Renal pelvis (tissue), 4 donors: ENCODE data around the gene SNW1. TPM values are rescaled to one million over a fixed set of nuclear protein-coding genes. Genes with fewer than 3 reads are reported as not detected.
"Not testable (repeated sequence)": the region's sequence is repeated elsewhere in the genome, so short reads cannot be mapped to it uniquely, and the experiment has no call there.

Experiments used
- DNase-seq: peaks from one replicate; pipeline ENCODE4 v3.0.0-alpha.2; 2013
- polyA plus RNA-seq, 3 donors: library from polyadenylated mRNA; unstranded; fragments of 120-200 nt; gene quantifications; one replicate each; pipeline ENCODE4 v1.2.1, GENCODE V29; 2013; ENCODE audit not compliant: insufficient read length in 3 of 3

SNW1 gene
- polyA plus RNA-seq, 3 donors, result 78.6 to 89.1 (median 81.6) TPM

DNA sequence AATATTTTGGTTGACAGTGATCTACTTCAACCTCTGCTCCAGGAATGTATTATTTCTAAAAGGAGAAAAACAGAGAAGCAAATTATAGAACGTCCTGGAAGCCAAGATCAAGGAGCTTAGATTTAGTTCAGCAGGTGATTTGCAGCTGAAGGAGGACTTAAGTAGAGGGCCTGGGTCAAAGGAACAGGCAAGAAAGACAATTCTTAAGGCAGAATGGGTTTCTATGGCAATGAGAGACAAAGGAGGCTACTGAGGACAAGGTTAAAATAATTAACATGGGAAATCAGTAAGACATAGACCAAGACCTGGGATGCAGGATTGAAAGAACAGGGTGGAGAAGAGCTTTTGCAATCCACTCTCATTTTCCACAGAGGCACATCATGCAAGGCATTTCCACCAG, 2.4 kb upstream of the SNW1 start:
- no peak for DNase-seq

DNA sequence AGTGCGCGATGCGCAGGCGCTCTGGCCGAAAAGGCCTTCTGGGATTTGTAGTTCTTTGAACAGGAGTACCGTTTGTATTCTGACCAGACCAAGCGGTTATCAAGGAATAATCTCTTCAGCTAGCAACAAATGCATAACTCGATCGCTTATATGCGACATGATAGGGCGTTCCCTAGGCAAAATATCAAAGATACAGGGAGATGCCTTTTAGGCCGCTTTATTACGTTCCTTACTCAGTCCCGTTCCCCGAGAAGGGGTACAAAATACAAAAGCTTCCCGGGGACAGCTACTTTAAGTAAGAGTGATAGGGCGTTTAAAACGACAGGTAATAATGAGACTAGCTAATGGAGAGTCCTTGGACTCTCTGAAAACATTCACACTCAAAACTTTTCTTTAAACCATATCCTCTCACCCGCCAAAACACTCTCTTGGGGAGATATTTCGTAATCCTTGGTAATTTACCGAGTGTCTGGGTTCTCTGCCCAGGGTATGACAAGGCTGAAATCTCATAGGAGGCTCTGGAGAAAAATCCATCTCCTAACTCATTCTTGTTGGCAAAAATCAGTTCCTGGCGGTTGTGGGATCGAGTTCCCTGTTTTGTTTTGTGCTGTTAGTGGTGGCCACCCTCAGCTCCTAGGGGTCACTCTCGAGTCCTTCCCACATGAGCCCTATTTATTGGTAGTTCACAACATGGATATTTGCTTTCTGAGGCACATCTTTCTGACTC, 412 bp upstream of the SNW1 start:
- DNase-seq, result peak; percentile 8

DNA sequence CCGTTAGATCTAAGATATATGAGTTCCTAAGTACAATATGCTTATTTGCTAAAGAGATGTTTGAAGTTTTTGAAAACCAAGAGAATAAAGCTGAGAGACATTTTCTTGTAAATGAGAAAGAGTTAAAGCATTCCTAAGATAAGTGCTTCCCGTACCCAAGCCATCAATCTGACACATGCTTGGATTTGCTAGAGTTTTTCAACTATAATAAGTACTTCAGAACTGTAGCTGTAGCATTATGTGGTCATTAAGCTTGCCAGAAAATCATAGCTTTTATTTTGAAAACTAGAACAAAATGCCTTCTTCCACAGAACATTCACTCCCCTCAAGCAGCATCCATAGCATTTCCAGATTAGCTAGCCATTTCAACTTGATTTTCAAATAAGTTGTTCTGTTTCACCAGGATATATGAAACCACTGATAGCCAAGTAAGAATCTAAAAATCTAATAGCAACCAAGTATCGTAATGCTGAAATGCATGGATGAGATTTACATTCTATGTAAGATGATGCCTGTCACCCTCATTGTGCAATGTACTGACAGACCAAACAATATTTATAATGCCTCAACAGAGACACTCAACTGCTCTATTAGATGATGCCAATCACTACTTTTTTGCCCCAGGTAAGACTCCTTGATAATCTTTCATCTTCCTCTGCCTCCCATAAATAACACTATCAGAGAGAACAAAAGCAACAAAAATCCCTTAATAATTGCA, 8.0 kb downstream of the SNW1 start:
- no peak for DNase-seq

DNA sequence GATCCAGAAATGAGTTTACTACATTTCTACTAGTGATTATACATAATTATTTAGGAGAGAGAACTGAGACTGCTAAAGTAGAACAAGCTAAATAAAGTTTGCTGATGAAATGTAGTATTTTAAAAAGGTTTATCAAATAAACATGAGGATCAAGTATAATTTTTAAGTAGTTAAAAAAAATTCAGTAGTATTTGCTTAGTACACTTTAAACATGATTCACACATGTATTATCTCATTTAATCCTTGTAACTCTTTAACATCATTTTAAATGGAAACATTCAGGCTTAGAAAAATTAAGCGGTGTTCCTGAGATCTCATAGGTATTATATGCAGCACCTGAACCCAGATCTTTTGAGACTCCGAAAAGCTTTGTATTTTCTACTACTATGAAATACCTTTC, 8.7 kb downstream of the SNW1 start:
- no peak for DNase-seq

DNA sequence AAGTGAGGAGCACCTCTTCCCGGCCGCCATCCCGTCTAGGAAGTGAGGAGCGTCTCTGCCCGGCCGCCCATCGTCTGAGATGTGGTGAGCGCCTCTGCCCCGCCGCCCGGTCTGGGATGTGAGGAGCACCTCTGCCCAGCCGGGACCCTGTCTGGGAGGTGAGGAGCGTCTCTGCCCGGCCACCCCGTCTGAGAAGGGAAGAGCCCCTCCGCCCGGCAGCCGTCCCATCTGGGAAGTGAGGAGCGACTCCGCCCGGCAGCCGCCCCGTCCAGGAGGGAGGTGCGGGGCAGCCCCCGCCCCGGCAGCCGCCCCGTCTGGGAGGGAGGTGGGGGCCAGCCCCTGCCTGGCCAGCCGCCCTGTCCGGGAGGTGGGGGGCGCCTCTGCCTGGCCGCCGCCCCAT, 13.5 kb downstream of the SNW1 start:
- DNase-seq, result not testable (repeated sequence)

DNA sequence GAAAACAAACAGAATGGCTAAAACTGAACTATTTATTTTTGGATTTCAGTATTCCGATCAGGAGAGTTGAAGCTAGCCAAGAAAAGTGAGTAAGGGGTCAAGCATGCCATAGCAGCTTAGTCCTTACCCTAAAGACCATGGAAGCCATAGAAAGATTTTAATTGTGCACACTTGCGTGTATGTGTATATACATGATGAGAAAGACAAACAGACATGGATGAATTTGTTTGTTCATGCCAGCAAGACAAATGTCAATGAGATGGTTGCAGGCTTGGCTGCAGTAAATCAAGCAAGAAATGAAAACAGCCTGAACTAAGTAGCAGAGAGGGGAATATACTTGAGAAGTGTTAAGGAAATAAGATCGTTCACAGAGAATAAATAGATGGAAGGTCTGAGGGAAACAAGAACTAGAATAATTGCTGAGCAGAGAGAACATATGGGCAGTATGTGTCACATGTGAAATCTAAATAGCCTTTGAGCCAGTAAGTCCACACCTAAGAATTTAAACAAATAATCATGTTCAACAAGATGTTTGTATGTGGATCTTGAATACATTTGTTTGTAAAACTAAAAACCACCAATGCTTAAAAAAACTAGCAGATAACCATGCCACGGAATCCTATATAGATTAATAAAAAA, 14.8 kb downstream of the SNW1 start:
- no peak for DNase-seq

DNA sequence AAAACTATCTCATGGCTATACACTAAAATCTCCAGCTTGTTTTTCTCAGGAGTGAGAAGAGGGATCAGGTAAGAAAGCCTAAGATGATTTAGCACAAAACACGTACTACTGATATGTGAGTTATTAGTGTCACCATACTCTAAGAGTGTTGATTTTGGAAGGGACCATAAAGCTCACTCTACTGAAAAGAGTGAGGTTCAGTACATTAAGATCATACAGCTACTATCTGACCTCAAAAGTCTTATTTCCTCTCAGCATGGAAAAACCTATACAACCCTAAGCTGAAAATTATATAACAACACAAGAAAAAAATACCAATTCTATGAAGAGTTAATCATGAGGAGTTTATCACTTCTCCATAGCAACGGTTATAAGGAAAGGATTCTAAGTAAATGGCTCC, 19.5 kb downstream of the SNW1 start:
- no peak for DNase-seq

DNA sequence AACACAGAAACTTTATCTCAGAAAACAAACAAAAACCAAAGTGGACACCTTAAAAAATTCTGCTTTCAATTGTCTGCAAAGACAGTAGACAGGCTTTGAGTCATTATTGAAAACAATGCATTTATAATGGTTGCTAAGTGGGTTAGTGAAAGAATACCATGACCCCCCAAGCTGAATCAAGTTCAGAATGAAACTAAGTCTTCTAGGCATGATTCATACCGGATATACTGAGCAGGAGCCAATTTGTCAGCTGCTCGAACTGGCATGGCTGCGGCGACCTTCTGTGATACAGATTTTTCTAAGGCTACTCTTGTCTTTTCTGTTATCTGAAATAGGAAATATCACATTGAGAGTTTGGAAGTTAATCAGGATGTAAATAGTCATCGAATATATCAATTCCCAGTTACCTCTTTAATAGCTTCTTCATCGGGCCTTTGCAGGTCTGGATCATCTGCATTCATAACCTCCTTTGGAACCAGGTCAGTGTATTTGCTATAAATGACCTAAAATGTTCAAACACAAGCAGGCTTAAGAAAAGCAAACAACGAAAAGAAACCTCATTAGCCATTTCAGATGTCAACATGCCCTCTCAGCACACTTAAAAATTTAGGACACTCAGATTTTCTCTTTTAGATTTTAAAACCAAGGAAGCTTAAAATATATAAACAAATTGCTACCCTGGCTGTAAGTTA, 22.3 kb downstream of the SNW1 start:
- no peak for DNase-seq

DNA sequence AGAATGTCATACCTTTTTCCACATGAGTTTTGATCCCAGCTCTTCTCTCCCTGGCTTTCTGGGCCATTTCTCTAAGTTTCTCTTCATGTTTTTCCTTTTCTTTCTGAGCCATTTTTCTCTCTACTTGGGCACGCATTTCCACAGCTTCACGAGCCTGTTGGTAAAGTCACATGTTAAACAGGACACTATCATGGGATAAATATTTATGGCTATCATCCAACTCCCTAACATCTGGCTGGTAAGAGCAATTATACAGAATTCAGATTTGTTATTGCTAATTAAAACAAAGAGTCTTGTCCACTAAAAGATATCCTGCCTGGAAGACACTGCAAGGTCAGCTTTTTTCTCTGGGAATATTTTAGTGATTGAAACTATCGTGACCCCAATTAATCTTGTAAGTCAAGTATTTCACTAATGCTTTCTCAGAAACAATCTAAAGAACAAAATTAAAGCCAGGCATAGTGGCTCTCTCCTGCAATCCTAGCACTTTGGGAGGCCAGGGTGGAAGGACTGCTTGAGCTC, 29.9 kb downstream of the SNW1 start:
- no peak for DNase-seq

DNA sequence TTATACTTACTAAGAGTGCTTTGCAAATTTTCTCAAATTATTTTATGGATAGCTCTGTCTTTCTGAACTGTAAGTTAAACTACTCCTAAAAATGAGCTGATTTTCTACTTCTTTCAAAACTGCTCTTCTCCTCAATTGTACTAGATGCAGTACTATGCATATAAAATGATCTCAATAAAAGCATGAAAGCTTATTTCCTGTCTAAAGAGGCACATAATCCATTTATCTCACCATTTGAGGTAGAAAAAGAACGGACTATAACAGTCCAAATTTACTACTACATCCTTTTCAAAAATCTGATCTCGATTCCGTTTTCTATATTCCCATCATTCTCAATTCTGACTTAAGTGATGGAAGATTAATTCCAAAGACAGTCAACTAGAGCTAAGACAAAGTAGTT, 38.7 kb downstream of the SNW1 start:
- DNase-seq, result no peak

DNA sequence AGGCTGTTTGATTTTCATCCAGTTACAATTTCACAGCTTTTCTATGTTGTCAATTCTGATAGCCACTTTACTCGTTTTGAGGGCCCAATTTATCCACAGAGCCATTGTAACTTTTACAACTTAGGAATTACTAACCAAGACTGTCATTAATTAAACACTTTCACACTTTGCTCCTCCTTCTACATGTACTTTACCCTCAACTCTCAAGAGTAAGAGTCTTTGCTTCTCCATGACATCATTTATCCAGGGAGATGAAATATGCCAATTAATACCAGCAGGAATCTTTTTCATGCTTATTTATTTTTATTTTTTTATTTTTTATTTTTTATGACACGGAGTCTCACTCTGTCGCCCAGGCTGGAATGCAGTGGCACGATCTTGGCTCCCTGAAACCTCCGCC, 39.5 kb downstream of the SNW1 start:
- DNase-seq, result no peak

DNA sequence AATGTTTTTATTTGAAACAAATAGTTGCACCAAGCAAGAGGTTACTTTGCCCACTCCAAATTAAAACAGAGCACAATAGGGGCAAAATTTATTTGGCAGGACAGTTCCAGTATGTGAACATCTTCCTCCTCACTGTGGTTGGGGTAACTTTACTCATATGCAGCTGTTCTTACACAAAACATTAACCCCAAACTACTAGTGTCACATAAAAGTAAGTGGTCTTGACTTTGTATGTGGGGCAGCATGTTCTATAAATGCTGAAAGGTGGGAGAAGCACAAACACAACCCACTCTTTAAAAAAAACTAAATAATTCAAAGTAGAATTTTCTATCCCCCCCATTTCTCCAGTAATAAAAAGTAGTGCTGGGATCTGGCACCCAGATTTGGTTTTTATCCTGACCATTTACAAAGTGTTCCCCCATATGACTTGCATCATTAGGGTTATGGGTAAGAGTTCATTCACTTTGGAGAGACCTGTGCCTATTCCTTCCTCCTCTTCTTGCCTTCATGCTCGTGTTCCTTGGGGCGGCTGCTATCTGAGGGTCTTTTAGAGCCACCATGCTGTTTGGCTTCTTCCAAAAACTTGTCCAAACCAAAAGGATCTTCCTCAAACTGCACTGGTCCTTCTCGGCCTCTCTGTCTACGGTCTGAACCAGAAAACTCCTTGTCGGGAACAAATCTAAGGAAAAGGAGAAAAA, 43.2 kb downstream of the SNW1 start:
- DNase-seq, result no peak

DNA sequence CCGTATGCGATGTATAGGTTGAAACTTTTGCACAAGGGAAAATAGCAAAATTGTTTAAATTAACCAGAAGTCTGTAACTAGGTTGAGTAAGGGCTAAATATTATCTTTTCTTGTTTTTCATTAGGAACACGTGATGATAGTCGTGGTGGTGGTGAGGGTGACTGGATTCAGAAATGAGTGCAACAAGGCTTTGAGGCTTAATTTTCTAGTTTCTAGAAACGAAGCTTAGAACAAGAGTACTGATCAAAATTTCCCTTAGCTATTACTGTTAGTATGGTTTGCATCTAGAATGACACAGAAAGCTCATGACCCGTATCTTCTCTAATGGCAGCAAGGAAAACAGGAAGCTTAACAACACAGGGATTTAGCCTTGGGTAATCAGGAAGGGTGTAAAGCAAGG, 46.0 kb downstream of the SNW1 start:
- DNase-seq, result no peak

DNA sequence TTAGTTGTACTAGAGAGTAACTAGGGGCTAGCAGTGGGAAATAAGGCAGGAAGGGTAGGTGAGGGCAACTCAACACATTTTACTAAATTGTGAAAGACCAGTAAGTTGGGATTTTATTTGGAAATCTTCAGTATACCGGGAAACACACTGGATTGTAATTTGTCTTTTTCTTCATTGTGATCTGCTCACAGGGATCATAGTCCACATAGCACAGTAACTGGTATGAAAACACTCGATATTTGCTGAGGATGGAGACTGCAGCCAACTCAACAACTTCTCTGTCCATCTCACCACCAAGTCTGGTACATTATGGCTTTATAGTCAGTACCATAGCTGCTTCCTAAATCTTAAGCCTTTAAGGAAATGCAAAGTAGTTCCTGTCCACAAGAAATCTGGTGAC, 50.6 kb downstream of the SNW1 start:
- no peak for DNase-seq

DNA sequence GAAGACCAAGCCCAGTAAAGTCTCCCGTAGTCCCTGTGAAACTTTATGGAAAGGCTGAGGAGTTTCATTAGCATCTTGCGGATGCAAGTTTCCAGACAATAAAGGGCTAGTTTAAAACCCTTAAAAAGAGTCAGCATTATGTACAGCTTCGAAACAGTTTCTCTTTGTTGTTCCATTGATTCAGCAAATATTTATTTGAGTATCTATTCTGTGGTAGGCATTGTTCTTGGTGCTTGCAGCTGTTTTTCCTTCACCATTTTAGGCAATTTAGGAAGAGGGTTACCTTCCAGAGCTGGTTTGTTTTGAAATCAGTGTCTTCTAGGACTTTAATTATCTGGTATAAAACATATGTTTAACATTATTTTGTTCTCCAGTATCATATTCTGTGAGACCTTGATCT, 51.5 kb downstream of the SNW1 start:
- DNase-seq, result no peak

DNA sequence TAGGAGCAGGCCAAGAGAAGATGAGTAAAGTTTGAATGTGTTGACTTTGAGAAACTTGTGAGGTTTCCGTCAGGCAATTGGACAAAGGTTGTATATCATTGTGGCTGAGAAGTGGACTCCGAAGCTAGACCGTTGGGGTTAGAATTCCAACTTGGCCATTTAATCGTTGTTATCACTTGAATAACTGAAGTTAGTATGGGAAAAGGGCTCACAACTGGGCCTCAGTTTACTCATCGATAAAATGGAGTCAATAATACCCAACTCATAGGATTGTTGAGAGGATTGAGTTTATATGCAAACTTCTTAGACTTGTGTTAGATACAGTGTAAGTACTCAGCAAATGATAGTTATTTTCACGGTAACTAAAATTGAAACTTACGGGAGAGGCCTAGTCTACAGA, 52.2 kb downstream of the SNW1 start:
- DNase-seq, result no peak

DNA sequence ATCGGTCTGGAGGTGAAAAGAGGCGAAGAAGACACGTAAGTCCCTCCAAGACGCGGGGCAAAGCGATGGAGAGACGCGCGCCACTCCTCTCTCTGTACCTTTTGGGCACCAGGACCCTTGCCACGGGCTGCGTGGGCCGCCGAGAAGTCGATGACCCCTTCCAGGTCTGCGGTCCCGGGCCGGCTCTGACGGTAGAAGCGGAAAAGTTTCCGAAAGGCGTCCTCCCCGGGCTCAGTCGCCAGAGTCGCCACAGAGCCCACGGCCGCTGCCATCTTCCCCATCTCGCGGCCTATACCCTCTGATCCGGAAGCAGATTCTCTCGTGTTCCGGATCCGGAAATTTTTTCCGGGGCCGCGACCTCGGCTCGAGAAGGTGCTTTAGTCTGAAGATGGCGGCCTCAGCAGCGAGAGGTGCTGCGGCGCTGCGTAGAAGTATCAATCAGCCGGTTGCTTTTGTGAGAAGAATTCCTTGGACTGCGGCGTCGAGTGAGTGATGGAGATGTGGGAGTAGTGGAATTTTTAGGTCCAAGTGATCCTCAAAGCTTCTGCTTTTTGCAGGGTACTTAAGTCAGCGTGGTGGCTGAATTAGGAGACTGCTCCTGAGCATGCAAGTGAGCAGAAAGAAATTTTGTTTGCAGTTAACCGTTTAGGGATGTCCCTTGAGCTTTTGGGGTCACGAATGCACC, 53.1 kb downstream of the SNW1 start, which contains the start of the genes ALKBH1 and SLIRP:
TSS of gene ALKBH1 (minus strand) at position 300 of the 685 bp plus-strand sequence. CDS start at position 281, 19 bp downstream.
TSS of gene SLIRP (plus strand) at position 380 of the 685 bp plus-strand sequence. CDS start at position 389, 9 bp downstream.
- DNase-seq, result peak; percentile 93

DNA sequence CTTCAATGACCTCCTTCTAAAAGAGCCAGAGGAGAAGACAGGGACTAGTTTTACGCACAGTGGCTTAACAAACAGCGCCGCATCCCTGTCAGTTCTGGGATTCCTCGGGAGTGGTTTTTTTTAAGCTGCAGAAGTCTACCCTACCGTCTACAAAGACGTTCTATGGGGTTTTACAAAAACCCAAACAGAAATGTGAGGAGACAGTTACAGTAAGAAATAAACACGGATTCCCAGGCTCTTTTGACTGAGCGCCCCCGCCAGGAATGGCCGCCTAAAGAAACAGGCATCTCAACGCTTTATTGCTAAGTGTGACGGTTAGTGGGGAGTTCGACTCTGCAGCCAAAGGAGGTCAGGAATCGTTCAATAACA, 53.6 kb downstream of the SNW1 start:
- DNase-seq, result peak; percentile 24

DNA sequence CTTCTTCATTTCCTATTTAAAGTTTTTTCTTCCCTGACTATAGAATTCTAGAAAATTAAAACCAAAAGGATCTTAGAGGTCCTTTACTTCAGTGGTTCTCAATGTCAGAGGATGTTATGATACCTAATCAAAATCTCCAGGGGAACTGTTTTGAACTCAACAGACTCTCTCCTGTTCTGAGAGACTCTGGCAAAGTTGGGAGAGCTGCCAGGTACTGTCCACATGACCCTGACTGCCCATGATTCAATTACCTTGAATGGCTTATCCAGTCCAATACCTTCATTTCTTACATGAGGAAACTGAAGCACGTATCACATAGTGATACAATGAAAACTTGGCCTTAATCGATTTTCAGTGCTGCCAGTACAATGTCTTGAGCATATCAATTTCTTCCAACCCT, 69.7 kb downstream of the SNW1 start:
- DNase-seq, result no peak

DNA sequence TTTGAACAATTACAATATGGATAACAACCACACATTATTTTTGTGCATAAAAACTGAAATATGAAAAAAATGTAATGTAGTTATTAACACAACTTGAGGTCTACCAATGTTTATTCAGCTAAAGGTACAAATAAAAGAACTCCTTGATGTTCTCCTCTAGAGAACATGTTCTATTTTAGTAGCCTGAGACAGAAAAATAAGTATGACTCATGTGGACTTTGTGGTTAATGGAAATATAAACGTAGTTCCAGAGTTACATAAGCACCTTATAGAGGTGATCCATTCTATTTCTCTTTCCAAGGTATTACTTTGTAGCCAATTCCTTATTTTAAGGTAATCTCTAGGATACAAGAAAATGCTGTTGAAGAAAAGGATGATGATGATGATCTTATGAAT, 78.8 kb downstream of the SNW1 start:
- no peak for DNase-seq
